Caco-2 (cell line): Measurements from ENCODE around the gene GPHA2. TPM values are rescaled to one million over a fixed set of nuclear protein-coding genes. Genes with fewer than 3 reads are reported as not detected.

Experiments used
- BruUV-seq: library from RNA; stranded (reverse); fragments of 400-500 nt; replicated peaks from 2 replicates; lab custom pipeline; 2021; lab: Mats Ljungman, UMichigan
- CTCF ChIA-PET: fragments of 300-600 bp; sonication (Branson Sonifier 250); formaldehyde crosslinking; loops from one replicate; lab custom pipeline; 2022; ENCODE audit warnings: antibody characterized with exemption; lab: Charles Lee
- POLR2A ChIA-PET: fragments of 300-600 bp; sonication (Branson Sonifier 250); formaldehyde crosslinking; loops from one replicate; lab custom pipeline; 2022; ENCODE audit warnings: antibody characterized with exemption; lab: Charles Lee
- DNase-seq, 2 experiments: peaks; one replicate each; pipeline versions ENCODE4 v3.0.0 to v3.0.0-alpha.2; 2020 to 2022
- H3K27me3 ChIP-seq: replicated peaks from 2 replicates; pipeline ENCODE4 v1.6.0; 2011; ENCODE audit warnings: low read length; ENCODE audit not compliant: control insufficient read depth, insufficient read depth
- H3K36me3 ChIP-seq: 2 replicates; pipeline ENCODE4 v1.5.1; 2011; ENCODE audit warnings: low read length; ENCODE audit not compliant: control insufficient read depth, insufficient read depth
- H3K4me1 ChIP-seq: fragments of 250-450 bp; sonication (Bioruptor Pico); 2 replicates; pipeline ENCODE4 v1.5.1; 2020; ENCODE audit warnings: mild to moderate bottlenecking
- H3K4me3 ChIP-seq: 2 replicates; pipeline ENCODE4 v1.5.1; 2011; ENCODE audit warnings: low read depth, mild to moderate bottlenecking, control low read depth, low read length
- H3K9me3 ChIP-seq: fragments of 250-450 bp; sonication (Bioruptor Pico); 2 replicates; pipeline ENCODE4 v1.5.1; 2020; ENCODE audit warnings: mild to moderate bottlenecking, moderate library complexity
- H3K27ac Mint-ChIP-seq: one replicate; pipeline ENCODE4 v1.8.0; 2022; ENCODE audit warnings: mixed read lengths; ENCODE audit not compliant: unreplicated experiment
- H3K27me3 Mint-ChIP-seq: one replicate; pipeline ENCODE4 v1.8.0; 2022; ENCODE audit warnings: mixed read lengths; ENCODE audit not compliant: insufficient read depth, unreplicated experiment
- H3K36me3 Mint-ChIP-seq: one replicate; pipeline ENCODE4 v1.8.0; 2022; ENCODE audit warnings: mild to moderate bottlenecking, mixed read lengths; ENCODE audit not compliant: insufficient read depth, unreplicated experiment
- H3K4me1 Mint-ChIP-seq: one replicate; pipeline ENCODE4 v1.8.0; 2022; ENCODE audit warnings: low read depth, mixed read lengths; ENCODE audit not compliant: unreplicated experiment
- H3K4me3 Mint-ChIP-seq: one replicate; pipeline ENCODE4 v1.8.0; 2022; ENCODE audit warnings: mild to moderate bottlenecking, moderate library complexity, mixed read lengths; ENCODE audit not compliant: unreplicated experiment
- H3K9me3 Mint-ChIP-seq: one replicate; pipeline ENCODE4 v1.8.0; 2022; ENCODE audit warnings: mixed read lengths; ENCODE audit not compliant: unreplicated experiment
- intact Hi-C: fragments of 100-400 bp; cut with micrococcal nuclease; formaldehyde crosslinking; loops from one replicate; pipeline ENCODE4 v1.10.0; 2022; ENCODE audit not compliant: unreplicated experiment
- total RNA-seq: library from RNA; stranded (reverse); gene quantifications from 2 replicates; pipeline ENCODE4 v1.2.3, GENCODE V29; 2022
- TF ChIP-seq, protein P1 (sequence below), 2 experiments: fragments of 200-600 bp in 1 of 2; IDR thresholded peaks; 1 replicate in 1 of 2; 2 replicates in 1 of 2; pipeline versions ENCODE4 v1.5.1 to v1.8.0; 2011 to 2022; ENCODE audit warnings: antibody characterized with exemption in 1 of 2, control low read depth in 1 of 2, inconsistent platforms in 1 of 2, low read depth in 1 of 2, low read length in 1 of 2, mild to moderate bottlenecking in 1 of 2, moderate library complexity in 1 of 2; ENCODE audit not compliant: insufficient read depth in 1 of 2, severe bottlenecking in 1 of 2, unreplicated experiment in 1 of 2

The GPHA2 gene
- total RNA-seq, 1 experiment from 2014 or later = not detected

GRCh38 chr11:64913171-64913727 is 22.4 kb downstream of the GPHA2 start:
- Mint-ChIP-seq H3K9me3 (no peaks in the 10 kb centered on the region), H3K27ac (no peak overlapping the region), H3K4me1 (no peaks in the 10 kb centered on the region), H3K27me3 (no peaks in the 10 kb centered on the region), H3K36me3 (peaks cover 29% of the 10 kb centered on the region), H3K4me3 (no peak overlapping the region)
- Histone ChIP-seq H3K36me3 (peaks cover 4% of the 10 kb centered on the region), H3K9me3 (no peaks in the 10 kb centered on the region), H3K4me3 (no peak overlapping the region), H3K4me1 (peaks cover 4% of the 10 kb centered on the region), H3K27me3 (no peaks in the 10 kb centered on the region)
- CTCF ChIA-PET = no interaction called here
- no peak for DNase-seq
- POLR2A ChIA-PET = no interaction called here
- intact Hi-C loops = no loop called here
- BruUV-seq = no TSS peak
- TF ChIP-seq, protein P1, sequence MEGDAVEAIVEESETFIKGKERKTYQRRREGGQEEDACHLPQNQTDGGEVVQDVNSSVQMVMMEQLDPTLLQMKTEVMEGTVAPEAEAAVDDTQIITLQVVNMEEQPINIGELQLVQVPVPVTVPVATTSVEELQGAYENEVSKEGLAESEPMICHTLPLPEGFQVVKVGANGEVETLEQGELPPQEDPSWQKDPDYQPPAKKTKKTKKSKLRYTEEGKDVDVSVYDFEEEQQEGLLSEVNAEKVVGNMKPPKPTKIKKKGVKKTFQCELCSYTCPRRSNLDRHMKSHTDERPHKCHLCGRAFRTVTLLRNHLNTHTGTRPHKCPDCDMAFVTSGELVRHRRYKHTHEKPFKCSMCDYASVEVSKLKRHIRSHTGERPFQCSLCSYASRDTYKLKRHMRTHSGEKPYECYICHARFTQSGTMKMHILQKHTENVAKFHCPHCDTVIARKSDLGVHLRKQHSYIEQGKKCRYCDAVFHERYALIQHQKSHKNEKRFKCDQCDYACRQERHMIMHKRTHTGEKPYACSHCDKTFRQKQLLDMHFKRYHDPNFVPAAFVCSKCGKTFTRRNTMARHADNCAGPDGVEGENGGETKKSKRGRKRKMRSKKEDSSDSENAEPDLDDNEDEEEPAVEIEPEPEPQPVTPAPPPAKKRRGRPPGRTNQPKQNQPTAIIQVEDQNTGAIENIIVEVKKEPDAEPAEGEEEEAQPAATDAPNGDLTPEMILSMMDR (IDR thresholded peaks at IDR 0.05; ENCODE audit: insufficient read depth in 1 of 2, low read depth in 1 of 2, low read length in 1 of 2, severe bottlenecking in 1 of 2, unreplicated experiment in 1 of 2) = no peak

- H3K27me3 ChIP-seq = no peaks in the 10 kb centered on the region
- H3K27ac Mint-ChIP-seq = no peak overlapping the region
- H3K4me3 ChIP-seq = no peak overlapping the region
- POLR2A ChIA-PET = no interaction called here
- intact Hi-C loops = no loop called here
- no peak overlapping the region for H3K4me3 Mint-ChIP-seq
- H3K9me3 ChIP-seq = no peaks in the 10 kb centered on the region
- H3K9me3 Mint-ChIP-seq = no peaks in the 10 kb centered on the region
- no peaks in the 10 kb centered on the region for H3K27me3 Mint-ChIP-seq
- CTCF ChIA-PET = no interaction called here
- DNase-seq = no peak
- TF ChIP-seq, protein P1 (IDR thresholded peaks at IDR 0.05; ENCODE audit: insufficient read depth in 1 of 2, low read depth in 1 of 2, low read length in 1 of 2, severe bottlenecking in 1 of 2, unreplicated experiment in 1 of 2) = no peak
- H3K36me3 ChIP-seq = peaks cover 5% of the 10 kb centered on the region
- no TSS peak for BruUV-seq
- no peaks in the 10 kb centered on the region for H3K4me1 Mint-ChIP-seq
- no peaks in the 10 kb centered on the region; the same call in none of the 2 replicates for H3K4me1 ChIP-seq
- H3K36me3 Mint-ChIP-seq = peaks cover 26% of the 10 kb centered on the region
Observed at GRCh38 chr11:64911689-64912088, 24.0 kb downstream of the GPHA2 start.

- CTCF ChIA-PET = no interaction called here
- no peak overlapping the region for H3K4me3 Mint-ChIP-seq
- Histone ChIP-seq H3K9me3 (no peaks in the 10 kb centered on the region), H3K4me3 (no peak overlapping the region), H3K36me3 (peaks cover 5% of the 10 kb centered on the region), H3K27me3 (no peaks in the 10 kb centered on the region), H3K4me1 (no peaks in the 10 kb centered on the region; the same call in none of the 2 replicates)
- no peaks in the 10 kb centered on the region for H3K4me1 Mint-ChIP-seq
- intact Hi-C loops = no loop called here
- POLR2A ChIA-PET = no interaction called here
- H3K9me3 Mint-ChIP-seq = no peaks in the 10 kb centered on the region
- TF ChIP-seq, protein P1 (IDR thresholded peaks at IDR 0.05; ENCODE audit: insufficient read depth in 1 of 2, low read depth in 1 of 2, low read length in 1 of 2, severe bottlenecking in 1 of 2, unreplicated experiment in 1 of 2) = no peak
- peaks cover 26% of the 10 kb centered on the region for H3K36me3 Mint-ChIP-seq
- no peaks in the 10 kb centered on the region for H3K27me3 Mint-ChIP-seq
- H3K27ac Mint-ChIP-seq = no peak overlapping the region
- DNase-seq = no peak
- BruUV-seq = no TSS peak
Observed at GRCh38 chr11:64911142-64911541, 24.6 kb downstream of the GPHA2 start.
